Activated T-helper 9 cell treated with anti-CD3 and anti-CD28 coated beads, Interleukin-2, amount 50 U/mL, for 16 hours (primary cell): Measurements from ENCODE around the gene CELF1.

Experiments used
- DNase-seq: peaks from one replicate; pipeline ENCODE4 v3.0.0-alpha.2; 2020; ENCODE audit warnings: low read depth

CELF1 gene

DNA sequence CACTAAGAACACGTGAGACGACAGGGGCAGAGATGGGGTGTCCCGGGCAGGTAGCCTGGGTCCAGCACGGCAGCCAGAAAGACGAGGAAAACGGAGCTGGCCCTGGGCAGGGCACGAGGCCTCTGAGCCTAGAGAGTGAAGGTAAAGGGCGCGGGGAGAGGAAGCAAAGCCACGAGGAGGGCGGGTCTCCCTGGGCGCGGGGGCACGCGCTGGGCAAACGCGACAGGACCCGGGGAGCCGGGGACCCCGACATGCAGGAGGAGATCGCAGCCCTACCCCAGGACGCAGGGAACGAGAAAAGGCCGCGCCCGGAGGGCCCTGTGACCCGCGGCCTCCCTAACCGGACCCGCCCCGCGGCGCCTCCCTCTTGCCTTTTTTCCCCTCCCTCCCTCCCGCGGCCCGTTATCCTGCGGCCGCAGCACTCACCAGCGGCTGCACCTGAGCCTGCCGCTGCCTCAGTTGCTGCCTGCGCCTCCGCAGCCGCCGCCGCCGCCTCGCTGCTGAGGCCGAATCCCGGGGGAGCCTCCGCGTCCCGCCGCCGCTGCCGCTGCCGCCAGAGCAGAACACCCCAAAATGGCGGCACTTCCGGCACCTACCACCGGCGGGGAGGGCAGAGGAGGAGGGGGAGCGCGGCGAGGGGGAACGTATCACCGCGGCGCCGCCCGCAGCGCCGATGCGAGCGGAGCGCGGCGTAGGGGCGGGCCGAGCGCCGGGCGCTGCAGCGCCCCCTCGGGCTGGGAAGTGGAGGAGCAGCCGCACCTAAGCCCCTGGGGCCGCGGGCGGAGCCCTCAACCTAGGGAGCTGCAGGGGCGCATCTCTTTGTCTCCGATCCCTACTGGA lies at the start of gene CELF1:
Gene CELF1, minus strand, starts transcription at position 567 of the 840 bp plus-strand sequence. CDS start 53,609 bp downstream, outside the sequence.
- peak; percentile 90 for DNase-seq

DNA sequence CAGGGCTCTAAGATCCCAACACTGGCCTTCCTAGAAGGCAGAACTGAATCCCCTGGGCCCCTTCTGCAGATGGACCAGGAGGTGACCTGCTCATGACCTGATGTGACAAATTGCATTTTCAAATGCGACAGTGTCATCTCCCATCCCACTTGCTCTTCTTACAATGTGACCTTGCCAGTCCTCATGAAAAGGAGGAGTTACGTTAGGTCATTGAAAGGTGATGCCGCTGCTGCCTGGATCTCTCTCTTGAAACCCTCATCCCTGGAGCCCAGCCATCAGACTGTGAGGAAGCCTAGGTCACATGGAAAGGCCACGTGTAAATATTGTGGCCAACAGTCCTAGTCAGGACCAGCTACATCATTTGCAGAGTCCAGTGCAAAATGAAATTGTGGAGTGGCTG lies 47.0 kb upstream of the CELF1 start:
- DNase-seq: no peak

DNA sequence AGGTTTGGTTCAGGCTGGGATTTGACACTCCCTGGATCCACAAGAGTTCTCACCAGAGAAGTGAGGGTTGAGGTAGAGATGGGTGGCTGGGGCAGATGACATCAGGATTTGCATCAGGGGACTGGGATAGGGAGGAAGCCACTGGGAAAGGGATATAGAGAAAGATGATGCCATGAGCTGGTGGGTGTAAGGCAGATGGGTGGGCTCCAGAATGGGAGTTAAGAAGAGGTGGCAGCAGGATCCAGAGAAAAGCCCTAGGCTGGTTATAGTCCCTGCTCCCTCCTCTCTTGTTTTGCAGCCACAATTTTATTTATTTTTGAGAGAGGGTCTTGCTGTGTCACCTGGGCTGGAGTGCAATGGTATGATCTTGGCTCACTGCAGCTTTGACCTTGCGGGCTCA lies 43.0 kb upstream of the CELF1 start:
- DNase-seq: no peak

DNA sequence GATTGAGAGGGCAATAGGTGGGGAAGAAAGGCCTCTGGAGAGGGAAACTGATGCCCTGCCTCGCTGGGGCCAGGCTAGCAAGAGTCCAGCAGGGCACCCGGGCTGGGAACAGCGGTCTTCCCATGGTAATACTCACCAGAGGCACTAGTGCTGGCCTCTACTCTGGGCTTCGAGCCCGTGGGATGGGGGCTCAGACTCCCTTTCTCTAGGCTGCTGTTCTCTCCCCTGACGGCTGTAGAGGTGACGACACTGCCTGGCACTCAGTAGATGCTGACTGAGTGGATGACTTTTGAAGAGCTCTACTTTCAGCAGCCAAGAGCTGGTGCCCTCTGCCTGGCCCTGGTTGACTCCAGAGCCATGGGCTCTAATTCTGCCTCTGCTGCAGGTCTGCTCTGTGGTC lies 42.1 kb upstream of the CELF1 start:
- no peak for DNase-seq

DNA sequence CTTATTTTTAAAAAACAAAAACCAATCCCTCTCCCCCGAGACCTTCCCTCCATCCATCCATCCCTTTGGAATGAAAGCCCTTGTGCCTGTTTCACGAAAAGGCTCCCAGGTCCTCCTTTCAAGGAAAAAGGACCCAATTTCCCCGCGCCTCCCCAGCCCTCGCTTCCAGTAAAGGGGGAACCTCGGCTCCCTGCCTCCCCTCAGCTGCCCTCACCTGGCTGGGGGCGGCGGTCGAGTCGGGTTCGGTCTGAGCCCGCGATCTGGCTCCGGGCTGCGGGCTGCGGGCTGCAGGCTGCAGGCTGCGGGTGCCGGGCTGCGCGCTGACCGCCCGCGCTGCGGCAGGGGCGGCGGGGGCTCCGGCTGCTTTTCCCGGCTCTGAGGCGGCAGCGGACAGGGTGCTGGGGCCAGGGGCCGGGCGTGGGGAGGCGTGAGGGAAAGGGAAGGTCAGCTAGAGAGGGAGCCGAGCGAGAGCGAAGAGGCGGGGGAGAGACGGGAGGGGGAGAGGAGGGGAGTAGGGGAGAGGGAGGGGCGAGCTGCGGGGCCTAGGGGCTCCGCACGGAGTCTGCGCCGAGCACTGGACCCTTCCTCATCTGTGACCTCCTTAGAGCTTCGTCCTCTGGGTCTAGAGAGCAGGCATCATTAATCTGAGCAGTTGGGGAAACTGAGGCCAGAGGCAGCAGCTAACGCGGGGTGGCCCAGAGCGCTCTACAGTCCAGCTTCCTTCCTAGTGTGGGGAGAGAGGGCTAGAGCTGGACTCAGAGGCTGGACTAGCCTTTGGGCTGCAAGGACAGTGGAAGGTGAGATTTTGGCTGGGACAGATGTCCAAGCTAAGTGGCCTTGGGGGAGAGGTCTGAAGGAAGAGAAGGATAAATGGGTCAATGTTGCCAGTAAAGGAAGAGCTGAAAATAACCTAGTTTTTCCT lies 41.3 kb upstream of the CELF1 start, which contains the start of gene C1QTNF4:
Gene C1QTNF4, minus strand, starts transcription at position 478 of the 922 bp plus-strand sequence. CDS start 3,601 bp downstream, outside the sequence.
- no peak for DNase-seq

DNA sequence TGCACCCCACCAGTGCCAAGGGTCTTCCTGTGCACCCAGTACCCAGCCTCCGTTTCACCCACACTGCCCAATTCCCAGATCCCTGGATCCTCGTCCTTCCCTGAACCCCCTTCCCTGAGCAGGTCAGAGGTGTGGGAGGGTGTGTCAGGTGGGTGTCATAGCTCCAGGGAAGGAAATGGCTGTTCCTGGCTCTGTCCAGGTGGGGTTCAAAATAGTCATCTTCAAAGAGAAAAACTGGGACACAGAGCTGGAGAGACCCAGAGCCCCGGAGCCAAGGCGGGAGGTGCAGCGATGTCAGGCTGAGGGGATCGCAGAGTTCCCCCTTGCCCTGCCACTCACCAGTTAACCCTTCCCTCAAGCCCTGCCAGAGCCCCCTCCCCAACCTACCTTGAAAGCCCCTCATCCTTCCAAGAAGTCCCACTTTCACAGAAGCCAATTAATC lies 40.6 kb upstream of the CELF1 start:
- DNase-seq: no peak

DNA sequence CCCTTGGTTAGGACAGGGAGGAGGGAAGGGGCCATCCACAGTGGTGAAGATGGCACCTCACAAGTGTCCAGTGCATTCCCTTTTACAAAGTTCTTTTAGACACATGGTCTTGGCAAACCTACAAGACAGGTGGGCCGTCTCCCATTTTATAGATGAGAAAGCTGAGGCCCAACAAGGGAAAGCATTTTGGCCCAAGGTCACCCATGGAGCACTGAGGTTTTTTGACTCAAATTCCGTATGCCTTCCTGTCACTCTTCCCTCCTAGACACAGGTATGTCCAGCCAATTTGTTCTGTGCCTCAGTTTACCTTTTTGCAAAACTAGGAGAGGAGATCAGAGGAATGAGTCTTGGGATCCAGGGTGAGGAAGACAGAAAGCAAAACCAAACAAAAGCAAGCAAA lies 40.0 kb upstream of the CELF1 start:
- no peak for DNase-seq

DNA sequence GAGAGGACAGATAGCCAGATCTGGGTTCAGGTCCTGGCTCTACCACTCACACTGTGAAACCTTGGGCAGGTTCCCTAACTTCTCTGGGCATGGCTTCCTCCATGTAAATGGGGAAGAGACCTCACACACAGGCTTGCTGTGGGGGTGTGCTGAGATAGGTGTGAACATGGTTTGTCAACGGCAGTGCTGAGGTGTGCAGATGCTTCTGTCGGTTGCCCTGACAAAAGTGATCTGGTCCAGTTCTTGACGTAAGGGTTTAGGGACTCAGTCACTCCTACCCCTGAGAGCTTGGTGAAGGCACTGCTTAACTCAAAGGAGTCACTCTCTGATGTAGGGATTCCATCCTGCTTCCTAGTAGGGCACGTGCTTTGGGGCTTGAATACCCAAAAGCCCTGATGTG lies 39.3 kb upstream of the CELF1 start:
- no peak for DNase-seq

DNA sequence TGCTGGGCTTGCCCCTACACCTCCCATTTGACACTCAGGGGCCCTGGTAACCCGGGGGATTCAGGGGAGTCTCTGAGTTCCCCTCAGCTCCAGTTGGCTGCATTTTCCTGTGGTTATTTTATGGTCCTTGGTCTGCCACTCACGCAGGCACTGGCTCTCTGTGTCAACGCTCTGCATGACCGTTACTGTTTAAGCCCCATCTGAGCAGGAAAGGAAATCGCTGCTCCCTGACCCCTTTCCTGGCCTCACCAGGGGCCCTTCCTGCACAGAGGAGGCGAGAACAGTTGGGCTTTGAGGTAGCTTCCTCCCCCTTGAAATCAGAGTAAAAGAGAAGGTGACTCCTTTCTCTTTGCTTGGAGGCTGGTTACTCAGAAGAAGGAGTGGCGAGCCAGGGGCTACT lies 38.8 kb upstream of the CELF1 start:
- no peak for DNase-seq

DNA sequence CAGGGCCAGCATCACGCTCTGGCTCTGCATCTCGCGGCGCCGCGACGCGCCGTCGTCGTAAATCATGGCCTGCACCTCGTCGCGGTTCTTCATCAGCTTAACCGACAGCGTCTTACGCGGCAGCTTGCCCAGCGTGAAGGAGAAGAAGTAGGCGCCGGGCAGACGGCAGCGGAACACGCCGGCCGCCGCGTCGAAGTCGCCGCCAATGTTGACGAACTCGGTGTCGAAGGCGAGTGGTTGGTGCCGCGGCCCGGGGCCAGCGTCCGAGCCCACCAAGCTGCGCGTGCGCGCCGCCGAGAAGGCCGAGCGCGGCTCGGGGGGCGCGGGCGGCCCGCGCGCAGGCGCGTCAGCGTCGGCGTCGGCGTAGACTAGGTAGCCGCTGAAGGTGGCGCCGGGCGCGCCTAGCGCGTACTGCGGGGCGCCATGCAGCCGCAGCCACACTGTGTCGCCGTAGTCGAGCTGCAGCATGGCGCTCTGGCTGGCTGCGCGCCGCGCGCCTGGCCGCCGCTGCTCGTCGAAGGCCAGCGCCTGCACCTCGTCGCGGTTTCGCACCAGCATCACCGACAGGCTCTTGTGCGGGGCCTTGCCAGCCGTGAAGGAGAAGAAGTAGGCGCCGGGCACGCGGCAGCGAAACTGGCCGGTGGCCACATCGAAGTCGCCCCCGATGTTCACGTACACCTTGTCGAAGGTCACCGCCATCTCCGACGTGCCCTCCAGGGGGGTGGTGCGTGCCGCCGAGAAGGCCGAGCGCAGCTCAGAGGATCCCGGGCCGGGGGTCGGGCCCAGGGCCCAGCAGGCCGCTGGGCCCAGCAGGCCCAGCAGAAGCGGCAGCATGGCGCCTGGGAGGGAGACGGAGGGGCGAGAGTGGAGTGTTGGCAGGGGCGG lies 37.3 kb upstream of the CELF1 start:
- DNase-seq: no peak

DNA sequence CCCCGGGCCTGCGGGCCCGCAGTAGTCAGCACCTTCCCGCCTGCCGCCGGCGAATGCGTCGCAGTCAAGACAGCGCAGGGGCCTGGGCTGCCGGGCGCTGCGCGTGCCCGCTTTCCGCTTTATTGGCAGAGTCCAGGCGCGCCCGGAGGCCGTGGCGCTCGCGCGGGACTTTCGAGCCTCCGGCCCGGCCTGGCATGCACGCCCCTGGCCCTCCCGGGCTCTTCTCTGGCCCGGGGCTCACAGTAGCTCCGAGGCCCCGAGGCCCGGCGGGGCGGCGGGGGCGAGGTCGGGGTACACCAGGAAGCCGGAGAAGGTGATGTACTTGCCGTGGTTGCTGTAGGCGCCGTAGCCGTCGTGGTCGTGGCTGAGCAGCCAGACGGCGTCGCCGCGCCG lies 36.6 kb upstream of the CELF1 start:
- no peak for DNase-seq

DNA sequence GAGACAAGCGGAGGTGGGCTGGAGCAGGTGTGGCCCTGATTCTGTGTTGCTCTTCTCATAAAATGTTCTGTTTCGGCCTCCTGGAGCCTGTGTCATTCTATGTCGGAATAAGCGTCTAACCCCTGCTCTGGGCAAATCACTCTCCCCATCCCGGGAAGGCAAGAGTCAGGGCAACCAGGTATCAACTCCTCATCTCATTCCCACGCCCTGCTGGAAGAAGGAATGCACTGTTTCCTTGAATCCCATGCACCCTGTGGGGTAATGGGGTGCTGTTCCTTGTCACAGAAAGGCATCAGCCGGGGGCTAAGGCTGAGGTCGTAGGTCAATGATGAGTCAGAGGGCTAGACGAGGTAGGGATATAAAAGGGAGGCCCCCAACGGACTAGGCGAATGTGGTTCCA lies 36.2 kb upstream of the CELF1 start:
- no peak for DNase-seq

DNA sequence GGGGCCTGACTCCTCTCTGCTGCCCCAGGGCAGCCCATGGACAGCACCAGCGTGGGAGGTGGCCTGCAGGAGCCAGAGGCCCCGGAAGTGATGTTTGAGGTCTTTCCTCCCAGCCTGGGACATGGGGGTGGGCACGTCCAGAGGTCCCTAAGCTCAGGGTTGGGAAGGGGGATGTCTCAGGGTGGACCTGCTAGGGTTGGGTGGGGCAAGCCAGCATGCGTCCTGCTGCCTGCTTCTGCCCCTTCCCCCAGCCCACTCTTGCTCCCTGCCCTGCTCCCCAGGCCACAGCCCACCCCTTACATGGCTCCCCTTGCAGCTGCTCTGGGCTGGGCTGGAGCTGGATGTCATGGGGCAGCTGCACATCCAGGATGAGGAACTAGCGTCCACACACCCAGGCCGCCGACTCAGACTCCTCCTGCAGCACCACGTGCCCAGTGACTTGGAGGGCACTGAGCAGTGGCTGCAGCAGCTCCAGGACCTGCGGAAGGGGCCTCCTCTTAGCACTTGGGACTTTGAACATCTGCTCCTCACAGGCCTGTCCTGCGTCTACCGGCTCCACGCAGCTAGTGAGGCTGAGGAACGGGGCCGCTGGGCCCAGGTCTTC lies 34.9 kb upstream of the CELF1 start:
- no peak for DNase-seq

DNA sequence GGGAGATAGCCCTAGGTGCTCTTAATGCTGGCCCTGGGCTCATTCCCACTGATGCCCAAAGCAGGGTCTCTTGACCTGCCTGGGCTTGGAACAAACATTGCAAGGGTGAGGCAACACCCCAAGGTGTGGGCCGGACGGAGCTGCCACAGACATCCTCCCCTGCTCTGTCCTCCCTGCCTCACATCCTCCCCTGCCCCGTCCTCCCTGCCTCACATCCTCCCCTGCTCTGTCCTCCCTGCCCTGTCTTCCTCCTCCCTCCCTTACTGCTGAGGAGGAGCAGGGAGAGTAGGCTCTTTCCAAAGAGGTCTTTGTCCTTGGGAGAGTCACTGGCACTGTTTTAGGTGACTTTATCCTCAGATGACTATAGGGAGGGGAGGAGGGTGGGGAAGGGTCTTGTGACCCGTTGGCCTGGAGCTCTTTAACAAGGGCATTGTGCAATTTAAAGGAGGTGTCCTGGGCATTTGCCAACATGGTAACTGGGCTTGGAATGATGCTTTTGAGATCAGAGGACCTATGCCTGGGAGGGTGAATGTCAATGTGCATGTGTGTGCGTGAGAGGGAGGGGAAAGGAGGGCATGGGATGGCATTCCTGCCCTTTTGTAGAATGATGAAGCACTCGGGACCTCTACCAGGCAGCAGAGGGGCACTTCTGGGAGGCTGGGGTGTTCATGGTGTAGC lies 34.2 kb upstream of the CELF1 start:
- no peak for DNase-seq

DNA sequence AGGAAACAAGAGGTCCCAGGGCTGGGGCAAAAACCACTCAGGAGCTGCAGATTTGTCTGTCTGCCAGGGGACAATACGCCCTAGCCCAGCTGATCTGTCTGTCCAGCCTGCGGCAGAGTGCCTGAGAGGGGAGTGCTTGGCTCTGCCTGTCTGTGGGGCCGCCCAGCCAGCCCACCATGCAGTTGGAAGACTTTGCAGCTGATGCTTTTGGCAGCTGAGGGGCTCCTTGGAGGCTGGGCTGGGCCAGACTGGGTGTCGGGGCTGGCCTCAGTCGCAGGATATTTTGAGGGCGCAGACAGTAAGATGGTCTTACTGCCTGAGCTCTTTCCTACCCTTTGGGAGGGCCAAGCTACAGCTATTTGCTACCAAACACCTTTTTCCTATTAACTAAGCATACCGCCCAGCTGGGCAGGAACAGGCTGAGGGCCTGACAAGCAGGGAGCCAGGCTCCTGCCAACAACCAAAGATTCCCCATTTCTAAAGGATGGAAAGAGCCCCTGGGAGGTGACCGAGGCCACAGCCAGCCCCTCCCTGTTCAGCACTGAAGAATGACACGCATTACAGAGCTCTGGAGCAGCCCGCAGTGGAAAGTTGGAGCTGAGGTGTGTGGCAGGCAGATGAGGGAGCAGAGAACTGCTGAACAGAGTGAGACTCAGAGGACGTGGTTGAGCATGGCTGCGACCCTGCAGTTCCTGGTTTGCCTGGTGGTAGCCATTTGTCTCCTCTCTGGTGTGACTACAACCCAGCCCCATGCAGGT lies 33.3 kb upstream of the CELF1 start, which contains the start of gene FAM180B:
Gene FAM180B, plus strand, starts transcription at position 581 of the 758 bp plus-strand sequence. Its CDS starts 91 bp downstream, at position 672.
- DNase-seq: no peak

DNA sequence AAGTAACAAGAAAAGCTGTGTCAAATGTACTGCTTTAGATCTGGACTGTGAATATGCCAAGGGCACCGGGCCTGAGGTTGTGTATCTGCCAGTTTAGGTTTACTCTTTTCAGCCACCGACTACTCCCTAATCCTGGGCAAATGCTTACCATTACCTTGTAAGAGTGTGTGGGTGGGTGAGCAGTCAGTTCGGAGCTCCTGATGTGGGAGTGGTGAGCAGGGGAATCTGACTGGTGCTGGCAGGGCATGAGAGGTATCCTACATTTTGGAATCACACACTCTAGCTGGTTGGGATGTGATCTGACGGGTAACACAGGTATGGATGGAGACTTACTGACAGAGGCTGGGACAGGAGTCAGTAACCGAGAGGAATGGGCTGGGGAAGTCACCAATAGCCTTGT lies 30.9 kb upstream of the CELF1 start:
- no peak for DNase-seq

DNA sequence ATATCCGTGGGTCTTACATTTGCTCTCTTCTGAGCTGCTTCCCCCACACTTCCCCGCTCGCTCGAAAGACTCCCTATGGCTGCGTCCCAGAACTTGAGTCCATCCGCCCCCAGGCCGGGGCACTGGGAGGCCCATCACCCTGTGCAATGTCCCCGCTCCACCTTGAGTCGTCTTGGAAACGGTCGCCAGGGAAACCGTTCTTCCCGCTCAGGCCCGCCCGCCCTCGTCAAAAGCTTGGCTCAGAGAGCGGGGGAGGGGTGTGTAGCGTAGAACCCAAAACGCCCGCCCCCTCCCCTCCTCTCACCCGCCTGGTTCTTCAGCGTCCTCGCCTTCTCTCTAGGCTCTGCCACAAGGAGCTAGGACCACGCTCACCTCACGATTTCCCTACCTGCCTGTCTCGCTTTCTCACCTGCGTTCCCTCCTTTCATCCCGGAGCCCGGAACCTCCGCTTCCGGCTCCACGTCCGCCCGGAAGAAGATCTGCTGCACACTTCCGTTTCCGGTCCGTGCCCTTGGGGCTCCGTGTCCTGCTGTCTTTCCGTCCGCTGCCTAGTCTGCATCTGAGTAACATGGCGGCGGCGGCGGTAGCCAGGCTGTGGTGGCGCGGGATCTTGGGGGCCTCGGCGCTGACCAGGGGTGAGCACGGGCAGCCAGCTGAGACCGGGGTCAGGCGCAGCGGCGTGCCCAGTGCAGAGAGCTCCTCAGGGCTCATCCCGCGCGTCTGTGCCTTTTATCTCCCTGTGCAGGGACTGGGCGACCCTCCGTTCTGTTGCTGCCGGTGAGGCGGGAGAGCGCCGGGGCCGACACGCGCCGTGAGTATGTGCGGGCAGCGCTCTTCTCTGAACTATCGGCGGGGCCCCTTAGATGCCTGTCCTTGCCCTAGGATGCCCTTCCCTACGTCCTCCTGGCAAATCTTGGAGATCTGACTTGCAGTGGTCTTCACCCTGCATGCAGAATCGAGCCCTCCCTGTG lies 25.9 kb upstream of the CELF1 start, which contains the start of the genes KBTBD4 and NDUFS3:
Gene KBTBD4, minus strand, starts transcription at position 447 of the 971 bp plus-strand sequence. Its CDS starts 19 bp downstream, at position 428.
Gene NDUFS3, plus strand, starts transcription at position 551 of the 971 bp plus-strand sequence. Its CDS starts 18 bp downstream, at position 569.
- peak; percentile 81 for DNase-seq

DNA sequence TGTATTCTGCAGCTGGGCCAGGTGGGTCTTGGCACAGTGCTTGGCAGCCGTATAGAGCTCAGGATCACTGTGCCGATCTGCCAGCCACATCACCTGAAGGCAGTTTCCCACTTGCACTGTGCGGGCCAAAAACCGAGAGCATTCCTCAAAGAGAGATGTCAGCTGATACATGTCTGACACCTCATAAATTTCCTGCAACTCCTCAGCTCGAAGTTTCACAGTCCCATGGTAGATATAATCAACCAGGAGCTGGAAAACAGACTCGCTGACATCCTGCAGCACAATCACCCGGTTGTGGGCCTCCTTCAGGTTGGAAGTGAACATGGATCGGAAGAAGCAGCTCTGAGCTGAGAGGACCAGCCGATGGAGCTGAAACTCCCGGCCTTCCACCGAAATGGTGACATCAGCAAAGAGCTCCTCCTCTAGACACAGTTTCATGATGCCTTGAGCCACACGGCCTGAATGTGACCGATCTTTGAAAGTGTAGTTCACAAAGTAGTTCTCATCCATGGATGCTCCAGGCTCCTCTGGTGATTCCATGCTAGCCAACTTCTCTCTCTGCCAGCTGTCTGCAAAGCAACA lies 24.6 kb upstream of the CELF1 start:
- no peak for DNase-seq
